SK-N-MC (cell line): ENCODE data around the gene PROM2.

Experiments used
- DNase-seq: peaks from one replicate; pipeline ENCODE4 v3.0.0-alpha.2; 2011; ENCODE audit warnings: low read depth, low spot score
- H3K27ac ChIP-seq: fragments of 200-600 bp; sonication (generic); 2 replicates; pipeline ENCODE4 v1.5.1; 2016; ENCODE audit warnings: mixed run types
- H3K36me3 ChIP-seq: fragments of 200-600 bp; sonication (generic); 2 replicates; pipeline ENCODE4 v1.6.1; 2017; ENCODE audit warnings: antibody characterized with exemption, low read length, mixed read lengths; ENCODE audit not compliant: insufficient read depth
- H3K4me3 ChIP-seq: fragments of 200-600 bp; sonication (generic); 2 replicates; pipeline ENCODE4 v1.5.1; 2016
- H3K9ac ChIP-seq: fragments of 200-600 bp; sonication (generic); 2 replicates; pipeline ENCODE4 v1.8.0; 2017; ENCODE audit warnings: mixed run types, mixed read lengths; ENCODE audit not compliant: insufficient read length
- H3K9me3 ChIP-seq: fragments of 200-600 bp; sonication (generic); 2 replicates; pipeline ENCODE4 v1.6.1; 2017; ENCODE audit warnings: low read depth, mild to moderate bottlenecking, antibody characterized with exemption, low read length, moderate library complexity, mixed read lengths
- EZH2 ChIP-seq: fragments of 200-600 bp; sonication (generic); IDR thresholded peaks from one replicate; pipeline ENCODE4 v1.6.1; 2017; ENCODE audit warnings: antibody characterized with exemption
- FOXP2 ChIP-seq: optimal IDR thresholded peaks from 2 replicates; pipeline ENCODE3; 2011; ENCODE audit warnings: mild to moderate bottlenecking, moderate library complexity; ENCODE audit not compliant: insufficient read depth; ENCODE audit errors: extremely low read length, control extremely low read depth
- POLR2AphosphoS5 ChIP-seq: IDR thresholded peaks from 2 replicates; pipeline ENCODE4 v1.6.1; 2012; ENCODE audit warnings: mild to moderate bottlenecking, low read depth, low read length, borderline replicate concordance

The PROM2 gene

DNA sequence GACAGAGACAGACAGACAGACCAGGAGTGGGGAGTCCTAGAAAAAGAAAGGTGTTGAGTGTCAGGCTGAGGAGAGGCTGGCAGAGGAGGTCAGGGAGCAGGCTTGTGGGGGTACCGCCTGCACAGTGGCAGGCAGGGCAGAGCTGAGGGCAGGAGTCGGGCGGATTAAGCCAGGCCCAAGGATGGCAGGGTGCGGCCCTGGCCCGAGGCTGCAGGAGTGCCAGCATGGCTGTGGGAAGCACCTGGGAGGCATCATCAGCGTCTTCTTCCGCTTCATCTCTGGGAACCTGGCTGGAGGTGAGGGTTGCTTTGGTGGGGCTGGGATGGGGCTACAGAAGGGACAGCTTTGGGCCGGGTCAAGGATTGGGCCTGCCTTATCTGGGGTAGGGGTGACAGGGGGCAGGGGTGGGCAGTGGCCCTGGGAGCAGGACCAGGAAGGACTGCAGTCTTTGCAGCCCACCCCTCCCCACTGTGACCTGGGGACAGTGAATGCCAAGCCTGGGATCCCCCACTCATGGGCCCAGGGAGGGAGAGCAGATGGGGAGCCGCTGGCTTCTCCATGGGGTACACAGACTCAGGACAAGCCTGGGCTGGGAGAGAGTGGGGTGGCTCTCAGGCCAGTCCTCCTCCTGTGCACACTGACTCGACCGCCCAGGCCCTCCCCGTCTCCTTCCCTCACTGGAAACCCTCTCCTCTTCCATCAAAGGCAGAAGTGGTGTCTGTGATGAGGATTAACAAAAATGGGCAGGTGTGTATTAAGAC lies 43.6 kb downstream of the PROM2 start:
- no peaks in the 10 kb centered on the region for H3K9me3 ChIP-seq
- H3K9ac ChIP-seq: no peak overlapping the region
- no peaks in the 10 kb centered on the region for H3K36me3 ChIP-seq
- H3K27ac ChIP-seq: no peak overlapping the region
- TF ChIP-seq POLR2AphosphoS5 (no peak), EZH2 (no peak), FOXP2 (no peak)
- DNase-seq: no peak
- no peak overlapping the region for H3K4me3 ChIP-seq

DNA sequence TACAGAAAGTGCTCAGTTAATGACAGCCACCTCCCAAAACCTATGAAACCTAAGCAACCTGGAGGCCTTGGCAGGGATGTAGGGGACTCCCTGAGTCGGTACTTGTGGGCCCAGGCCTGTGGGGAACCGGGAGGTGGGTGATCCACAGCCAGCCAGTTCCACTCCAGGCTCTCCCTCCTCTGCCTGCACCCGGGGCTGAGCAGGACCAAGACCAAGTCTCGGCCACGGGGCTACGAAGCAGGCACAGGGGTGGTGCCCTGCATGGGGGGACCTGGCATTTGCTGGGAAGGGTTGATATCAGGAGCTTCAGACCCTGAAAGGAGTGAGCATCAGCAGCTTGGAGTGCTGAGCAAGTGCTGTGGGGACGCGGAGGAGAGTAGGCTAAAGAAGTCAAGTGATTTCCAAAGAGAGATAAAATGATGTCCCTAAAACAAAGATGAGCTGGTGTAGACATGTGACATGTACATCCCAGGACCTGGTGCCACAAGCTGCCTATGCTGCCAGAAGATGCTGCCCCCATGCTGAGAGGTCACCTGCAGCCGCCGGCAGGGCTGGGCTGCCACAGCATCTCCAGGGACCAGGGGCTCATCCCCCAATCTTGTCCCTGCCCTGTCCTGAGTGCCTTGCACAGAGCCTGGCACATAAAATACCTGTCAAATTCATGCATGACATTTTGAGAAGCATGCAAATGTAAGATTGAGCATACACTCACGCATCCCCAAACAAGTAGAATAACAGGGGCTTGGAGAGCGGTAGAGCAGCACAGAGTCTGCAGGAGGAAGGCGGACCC lies 44.4 kb downstream of the PROM2 start:
- H3K36me3 ChIP-seq: no peaks in the 10 kb centered on the region
- no peak for DNase-seq
- H3K9me3 ChIP-seq: no peaks in the 10 kb centered on the region
- no peak overlapping the region for H3K27ac ChIP-seq
- TF ChIP-seq EZH2 (no peak), FOXP2 (no peak), POLR2AphosphoS5 (no peak)
- H3K9ac ChIP-seq: no peak overlapping the region
- H3K4me3 ChIP-seq: no peak overlapping the region

DNA sequence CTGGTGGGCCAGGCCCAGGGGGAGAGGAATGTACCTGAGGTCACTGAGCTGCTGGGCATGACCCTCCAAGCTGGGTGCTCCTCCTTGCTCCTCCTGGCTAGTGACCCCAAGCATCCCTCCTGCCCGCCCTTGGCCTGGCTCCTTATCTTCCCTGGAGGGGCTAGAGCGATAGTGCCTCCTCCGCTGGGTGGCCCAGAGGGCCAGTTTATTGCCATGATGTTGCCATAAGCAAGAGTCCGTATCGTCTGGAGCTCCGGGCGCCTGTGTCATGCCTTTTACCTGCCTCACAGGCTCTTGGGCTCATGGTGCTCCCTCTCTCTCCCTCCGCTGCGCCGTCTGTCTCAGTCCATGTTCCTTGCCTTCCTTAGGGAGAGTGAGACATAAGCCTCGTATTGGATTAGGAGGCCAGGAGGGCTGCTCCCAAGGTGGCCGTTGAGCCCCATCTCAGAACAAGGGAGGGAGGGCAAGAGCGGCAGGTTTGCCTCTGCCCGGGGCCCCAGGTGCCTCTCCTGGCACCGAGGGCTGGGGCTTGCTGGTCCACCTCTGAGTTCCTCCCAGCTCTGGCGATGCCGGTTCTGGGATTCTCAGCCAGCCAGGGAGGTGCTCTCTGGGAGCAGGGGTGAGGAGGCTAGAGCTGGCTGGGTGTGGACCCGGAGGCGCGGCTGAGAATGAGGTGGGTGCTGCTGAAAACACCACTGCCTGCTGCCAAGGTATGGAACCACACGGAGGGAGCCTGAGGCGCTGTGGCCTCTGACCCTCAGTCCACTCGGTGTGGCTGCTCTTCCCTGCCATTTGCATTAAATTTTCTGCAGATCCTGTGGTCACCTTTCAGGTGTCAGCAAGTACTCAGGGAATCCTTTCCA lies 45.5 kb downstream of the PROM2 start:
- no peaks in the 10 kb centered on the region for H3K9me3 ChIP-seq
- no peak overlapping the region for H3K9ac ChIP-seq
- H3K4me3 ChIP-seq: no peak overlapping the region
- DNase-seq: no peak
- no peak overlapping the region for H3K27ac ChIP-seq
- no peaks in the 10 kb centered on the region for H3K36me3 ChIP-seq
- TF ChIP-seq POLR2AphosphoS5 (no peak), EZH2 (no peak)

DNA sequence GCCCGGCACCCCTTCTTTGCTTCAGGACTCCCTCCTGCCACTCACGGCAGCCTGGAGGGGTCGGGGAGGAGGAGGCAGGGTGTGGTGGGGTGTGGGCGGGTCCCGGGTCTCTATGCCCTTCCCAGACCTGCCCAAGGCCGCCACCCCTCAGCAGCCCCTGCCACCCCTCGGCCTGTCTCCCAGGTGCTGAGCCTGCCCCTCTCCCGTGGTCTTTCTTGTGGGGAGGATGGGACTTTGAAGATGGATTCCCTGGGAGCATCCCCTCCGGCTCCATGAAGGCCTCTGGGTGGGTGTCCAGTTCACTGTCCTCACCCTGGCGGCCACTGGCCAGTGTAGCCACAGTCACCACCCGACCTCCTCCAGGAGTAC lies 46.1 kb downstream of the PROM2 start:
- Histone ChIP-seq H3K36me3 (no peaks in the 10 kb centered on the region), H3K4me3 (no peak overlapping the region), H3K9ac (no peak overlapping the region), H3K9me3 (no peaks in the 10 kb centered on the region), H3K27ac (no peak overlapping the region)
- TF ChIP-seq EZH2: no peak
- TF ChIP-seq POLR2AphosphoS5: no peak
- no peak for TF ChIP-seq FOXP2
- DNase-seq: no peak

DNA sequence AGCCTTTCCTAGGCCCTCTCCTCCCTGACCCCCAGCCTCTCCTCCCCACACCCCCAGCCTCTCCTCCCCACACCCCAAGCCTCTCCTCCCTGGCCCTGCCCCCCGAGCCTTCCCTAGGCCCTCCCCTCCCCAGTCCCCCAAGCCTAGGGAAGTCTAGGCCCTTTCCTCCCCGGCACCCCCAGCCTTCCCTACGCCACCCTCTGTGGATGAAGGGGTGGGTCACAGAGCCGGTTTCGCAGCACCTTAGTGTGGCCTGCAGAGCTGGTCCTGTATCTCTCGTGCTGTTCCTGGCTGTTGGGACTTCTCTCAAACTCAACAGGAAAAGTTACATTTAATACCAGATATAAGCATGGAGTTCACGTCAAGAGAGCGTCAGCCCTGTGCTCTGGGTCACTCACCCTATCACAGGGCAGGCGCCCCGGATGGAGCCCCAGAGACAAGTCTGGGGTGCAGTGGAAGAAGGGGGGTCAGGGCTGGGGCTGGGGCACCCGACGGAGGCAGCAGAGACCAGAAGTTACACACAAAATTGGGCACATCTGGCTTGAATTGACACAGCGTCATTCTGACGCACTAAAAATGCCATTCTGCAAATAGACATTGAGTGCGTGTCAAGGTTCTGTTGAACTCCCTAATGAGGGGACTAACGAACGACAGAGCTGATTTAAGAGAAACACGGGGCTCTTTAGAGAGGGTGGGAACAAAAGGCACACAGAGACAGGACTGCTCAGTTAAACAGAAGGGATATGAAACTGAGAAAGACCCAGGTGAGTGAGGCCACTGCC lies 46.9 kb downstream of the PROM2 start:
- no peaks in the 10 kb centered on the region for H3K36me3 ChIP-seq
- H3K9ac ChIP-seq: no peak overlapping the region
- DNase-seq: no peak
- no peak overlapping the region for H3K27ac ChIP-seq
- no peaks in the 10 kb centered on the region for H3K9me3 ChIP-seq
- TF ChIP-seq EZH2: no peak
- no peak for TF ChIP-seq FOXP2
- TF ChIP-seq POLR2AphosphoS5: no peak
- no peak overlapping the region for H3K4me3 ChIP-seq

DNA sequence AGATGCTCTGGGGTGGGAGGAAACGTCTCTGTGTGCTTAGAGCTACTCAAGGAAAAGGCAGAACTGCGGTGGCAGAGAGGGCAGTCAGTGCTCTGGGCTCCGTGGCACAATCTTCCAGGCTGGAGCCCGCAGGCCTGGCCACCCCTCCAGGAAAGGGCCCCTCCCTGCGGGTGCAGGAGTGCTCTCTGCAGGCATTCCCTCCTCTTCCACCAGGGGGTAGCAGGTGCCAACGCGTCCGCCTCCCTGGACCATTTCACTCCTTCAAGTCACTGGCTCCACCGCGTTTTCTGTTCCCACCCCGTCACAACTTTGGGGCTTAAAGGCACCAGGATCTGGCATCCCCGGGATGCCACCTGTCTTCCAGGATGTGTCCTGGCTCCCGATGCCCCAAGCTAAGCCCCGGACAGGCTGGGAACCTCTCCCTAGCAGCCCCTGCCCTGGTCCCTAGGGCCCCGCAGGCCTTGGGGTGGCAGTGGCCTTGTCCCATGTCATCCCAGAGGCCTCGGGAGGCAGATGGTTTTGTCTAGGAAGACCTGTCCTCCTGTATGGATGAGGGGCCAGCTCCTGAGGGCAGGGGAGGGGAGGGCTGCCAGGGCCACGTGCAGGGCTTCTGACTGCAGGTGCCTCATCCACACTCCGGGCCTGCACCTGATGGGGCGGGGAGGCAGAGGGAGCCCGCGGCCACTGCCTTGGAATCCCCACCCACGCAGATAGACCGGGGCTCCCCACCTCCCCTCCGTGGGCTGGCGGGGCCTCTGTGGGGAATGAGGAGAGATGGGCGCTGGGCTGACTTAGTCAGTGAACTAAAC lies 49.3 kb downstream of the PROM2 start:
- TF ChIP-seq EZH2 (no peak), FOXP2 (no peak), POLR2AphosphoS5 (no peak)
- Histone ChIP-seq H3K36me3 (no peaks in the 10 kb centered on the region), H3K9ac (no peak overlapping the region), H3K27ac (no peak overlapping the region), H3K9me3 (no peaks in the 10 kb centered on the region), H3K4me3 (no peak overlapping the region)
- no peak for DNase-seq

DNA sequence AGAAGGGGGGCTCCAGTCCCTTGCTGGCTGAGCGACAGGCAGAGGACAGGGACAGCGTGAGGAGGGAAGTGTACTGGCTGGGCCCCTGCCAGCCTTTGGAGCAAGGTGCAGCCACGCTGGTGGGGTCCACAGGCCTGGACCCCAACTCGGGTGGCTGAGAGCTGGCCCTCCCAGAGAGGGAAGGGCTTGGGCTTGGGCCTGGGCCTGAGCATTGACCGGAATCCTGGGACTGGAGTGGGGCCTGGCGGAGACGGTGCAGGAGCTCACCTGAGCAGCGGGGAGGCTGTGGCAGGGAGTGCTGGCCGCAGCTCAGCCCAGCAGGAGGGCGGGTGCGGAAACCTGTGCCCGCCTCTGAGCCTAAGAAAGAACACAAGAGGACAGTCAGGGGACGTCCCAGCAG lies 50.8 kb downstream of the PROM2 start:
- Histone ChIP-seq H3K4me3 (no peak overlapping the region), H3K9ac (no peak overlapping the region), H3K27ac (no peak overlapping the region), H3K36me3 (no peaks in the 10 kb centered on the region), H3K9me3 (no peaks in the 10 kb centered on the region)
- TF ChIP-seq POLR2AphosphoS5: no peak
- no peak for TF ChIP-seq EZH2
- TF ChIP-seq FOXP2: no peak
- no peak for DNase-seq
